Common myeloid progenitor, CD34-positive (primary cell): ENCODE data around the gene OTOF.
A peak's percentile ranks its signal among the peaks of the same experiment; 100 is the strongest.

ENCODE experiments used
- CTCF ChIA-PET: fragments of 350-600 bp; sonication (Branson Sonifier 250); formaldehyde crosslinking; loops from one replicate; lab custom pipeline; 2021; ENCODE audit warnings: antibody characterized with exemption; lab: Charles Lee
- POLR2A ChIA-PET: fragments of 350-600 bp; sonication (Branson Sonifier 250); formaldehyde crosslinking; loops from one replicate; lab custom pipeline; 2021; ENCODE audit warnings: antibody characterized with exemption; lab: Charles Lee
- DNase-seq, 3 donors: peaks; one replicate each; pipeline versions ENCODE4 v3.0.0 to v3.0.0-alpha.2; 2013
- H3K27ac ChIP-seq, 2 experiments: 1 replicate in 1 of 2; 2 replicates in 1 of 2; pipeline ENCODE4 v1.7.0; 2013; ENCODE audit warnings: inconsistent platforms in 2 of 2, low read length in 2 of 2, mild to moderate bottlenecking in 2 of 2, low read depth in 1 of 2, moderate library complexity in 1 of 2; ENCODE audit not compliant: severe bottlenecking in 2 of 2, insufficient read depth in 1 of 2, poor library complexity in 1 of 2
- H3K27me3 ChIP-seq, 5 experiments: replicated peaks in 2 of 5; 1 replicate in 3 of 5; 2 replicates in 2 of 5; pipeline versions ENCODE4 v1.6.1 to v1.7.0; 2013; ENCODE audit warnings: low read length in 4 of 5, mild to moderate bottlenecking in 2 of 5, moderate library complexity in 2 of 5, inconsistent platforms in 1 of 5; ENCODE audit not compliant: insufficient read depth in 5 of 5, control insufficient read depth in 4 of 5
- H3K36me3 ChIP-seq, 4 experiments: 1 replicate in 2 of 4; 2 replicates in 2 of 4; pipeline versions ENCODE4 v1.6.1 to v1.7.0; 2013; ENCODE audit warnings: low read length in 3 of 4, control low read depth in 1 of 4, mild to moderate bottlenecking in 1 of 4; ENCODE audit not compliant: control insufficient read depth in 4 of 4, insufficient read depth in 4 of 4
- H3K4me1 ChIP-seq, 4 experiments: 1 replicate in 3 of 4; 2 replicates in 1 of 4; pipeline versions ENCODE4 v1.6.1 to v1.7.1; 2013; ENCODE audit warnings: low read length in 3 of 4, mild to moderate bottlenecking in 3 of 4, control low read depth in 1 of 4, inconsistent platforms in 1 of 4, moderate library complexity in 1 of 4; ENCODE audit not compliant: control insufficient read depth in 4 of 4, insufficient read depth in 4 of 4; ENCODE audit errors: control extremely low read depth in 1 of 4
- H3K4me3 ChIP-seq, 7 experiments: 1 replicate in 4 of 7; 2 replicates in 3 of 7; pipeline versions ENCODE4 v1.5.1 to v1.7.0; 2013; ENCODE audit warnings: mild to moderate bottlenecking in 7 of 7, low read length in 6 of 7, moderate library complexity in 6 of 7, inconsistent platforms in 2 of 7, low read depth in 2 of 7, control low read depth in 1 of 7; ENCODE audit not compliant: insufficient read depth in 4 of 7, control insufficient read depth in 1 of 7; ENCODE audit errors: extremely low read depth in 1 of 7
- H3K9me3 ChIP-seq, 5 experiments: 1 replicate in 4 of 5; 2 replicates in 1 of 5; pipeline versions ENCODE4 v1.6.1 to v1.7.1; 2013; ENCODE audit warnings: low read length in 4 of 5, mild to moderate bottlenecking in 2 of 5, inconsistent platforms in 1 of 5, low read depth in 1 of 5, moderate library complexity in 1 of 5; ENCODE audit not compliant: control insufficient read depth in 4 of 5, insufficient read depth in 2 of 5; ENCODE audit errors: control extremely low read depth in 1 of 5
- WGBS: methylation state at CpG from one replicate; pipeline ENCODE4 v1.1.5; 2013; ENCODE audit not compliant: insufficient coverage; 5-methylcytosine and 5-hydroxymethylcytosine counted together

OTOF gene

GRCh38 chr2:26414311-26414710, 63.6 kb downstream of the OTOF start:
- Histone ChIP-seq H3K27me3 (no peaks in the 10 kb centered on the region), H3K9me3 (no peaks in the 10 kb centered on the region), H3K36me3 (no peaks in the 10 kb centered on the region), H3K27ac (no peak overlapping the region), H3K4me1 (peaks cover 0 to 8% (median 4%) of the 10 kb centered on the region in 4 experiments), H3K4me3 (no peak overlapping the region)
- DNase-seq = peak in 1 of 3 donors; percentile 19
- CTCF ChIA-PET = interaction anchor here (1.7 kb wide), 1 partner anchor 8 kb away, joined by 5 read pairs; no protein-coding TSS in a partner anchor
- WGBS = 100% methylated on average over 2 of the region's 3 CpGs
- POLR2A ChIA-PET = no interaction called here

GRCh38 chr2:26412091-26412673, 65.7 kb downstream of the OTOF start:
- POLR2A ChIA-PET = no interaction called here
- no peaks in the 10 kb centered on the region for H3K9me3 ChIP-seq
- WGBS = 48% methylated on average over 4 of the region's 10 CpGs
- CTCF ChIA-PET = no interaction called here
- H3K27me3 ChIP-seq = no peaks in the 10 kb centered on the region
- peak overlapping the region in 4 of 7 experiments; percentile 49 to 75 (median 64) for H3K4me3 ChIP-seq
- no peaks in the 10 kb centered on the region for H3K36me3 ChIP-seq
- DNase-seq = peak; percentile 86 to 93 (median 91)
- peak overlapping the region in 1 of 2 experiments; percentile 83 for H3K27ac ChIP-seq
- H3K4me1 ChIP-seq = peaks cover 0 to 8% (median 4%) of the 10 kb centered on the region in 4 experiments

GRCh38 chr2:26411419-26411818, 66.5 kb downstream of the OTOF start:
- ChIA-PET CTCF (no interaction called here), POLR2A (no interaction called here)
- no peak for DNase-seq
- peak overlapping the region in 1 of 2 experiments; percentile 83 for H3K27ac ChIP-seq
- peak overlapping the region in 1 of 7 experiments; percentile 75 for H3K4me3 ChIP-seq
- no peaks in the 10 kb centered on the region for H3K36me3 ChIP-seq
- H3K4me1 ChIP-seq = peaks cover 0 to 8% (median 4%) of the 10 kb centered on the region in 4 experiments
- WGBS = 100% methylated on average over 2 of the region's 6 CpGs
- no peaks in the 10 kb centered on the region for H3K9me3 ChIP-seq
- H3K27me3 ChIP-seq = no peaks in the 10 kb centered on the region

GRCh38 chr2:26410764-26411243, 67.1 kb downstream of the OTOF start:
- H3K4me1 ChIP-seq = peaks cover 0 to 8% (median 4%) of the 10 kb centered on the region in 4 experiments
- DNase-seq = no peak
- H3K27me3 ChIP-seq = no peaks in the 10 kb centered on the region
- H3K27ac ChIP-seq = peak overlapping the region in 1 of 2 experiments; percentile 4
- H3K4me3 ChIP-seq = no peak overlapping the region
- WGBS = no CpG with 5 or more reads among the region's 2 CpGs
- ChIA-PET CTCF (no interaction called here), POLR2A (no interaction called here)
- no peaks in the 10 kb centered on the region for H3K36me3 ChIP-seq
- no peaks in the 10 kb centered on the region for H3K9me3 ChIP-seq

GRCh38 chr2:26409785-26410184, 68.1 kb downstream of the OTOF start:
- CTCF ChIA-PET = no interaction called here
- no peak overlapping the region for H3K4me3 ChIP-seq
- no peaks in the 10 kb centered on the region for H3K9me3 ChIP-seq
- peaks cover 0 to 8% (median 4%) of the 10 kb centered on the region in 4 experiments for H3K4me1 ChIP-seq
- no peaks in the 10 kb centered on the region for H3K36me3 ChIP-seq
- no CpG with 5 or more reads among the region's 1 CpG for WGBS
- no peak for DNase-seq
- POLR2A ChIA-PET = no interaction called here
- H3K27ac ChIP-seq = no peak overlapping the region
- no peaks in the 10 kb centered on the region for H3K27me3 ChIP-seq

GRCh38 chr2:26407526-26407925, 70.4 kb downstream of the OTOF start:
- Histone ChIP-seq H3K9me3 (no peaks in the 10 kb centered on the region), H3K27me3 (peaks cover 0 to 3% (median 0%) of the 10 kb centered on the region in 5 experiments), H3K4me3 (no peak overlapping the region), H3K4me1 (peaks cover 0 to 8% (median 4%) of the 10 kb centered on the region in 4 experiments), H3K27ac (no peak overlapping the region), H3K36me3 (no peaks in the 10 kb centered on the region)
- WGBS = 88% methylated on average over 8 of the region's 9 CpGs
- ChIA-PET POLR2A (no interaction called here), CTCF (interaction anchor here (1.0 to 1.3 kb wide), 2 partner anchors 30 to 63 kb away, joined by 3 read pairs; no protein-coding TSS in a partner anchor)
- DNase-seq = no peak
